GM12878 (cell line): ENCODE data around the gene RGS19. TPM values are rescaled to one million over a fixed set of nuclear protein-coding genes. Genes with fewer than 3 reads are reported as not detected.

Source experiments
- ATAC-seq: fragments of 200-7000 bp; cut with Tn5 transposase; 3 replicates; pipeline ENCODE4 v1.9.1; 2020; ENCODE audit warnings: mild to moderate bottlenecking, moderate library complexity
- BruUV-seq: library from RNA; stranded (reverse); fragments of 400-500 nt; replicated peaks from 2 replicates; lab custom pipeline; 2021; lab: Mats Ljungman, UMichigan
- CTCF ChIA-PET: fragments of 300-600 bp; sonication (Branson Sonifier 250); formaldehyde crosslinking; extraction: SDS; loops from one replicate; lab custom pipeline; 2021; ENCODE audit warnings: inconsistent platforms; lab: Yijun Ruan, JAX
- POLR2A ChIA-PET: fragments of 350-600 bp; formaldehyde crosslinking; extraction: SDS; loops from one replicate; lab custom pipeline; 2021; ENCODE audit warnings: inconsistent platforms; lab: Charles Lee
- RAD21 ChIA-PET: fragments of 300-600 bp; sonication (Branson Sonifier 250); formaldehyde crosslinking; loops from one replicate; lab custom pipeline; 2023; ENCODE audit warnings: antibody characterized with exemption; ENCODE audit not compliant: unreplicated experiment; lab: Charles Lee
- SMC1A ChIA-PET: fragments of 300-600 bp; sonication (Branson Sonifier 250); formaldehyde crosslinking; loops from one replicate; lab custom pipeline; 2023; ENCODE audit not compliant: unreplicated experiment, uncharacterized antibody; lab: Charles Lee
- DNase-seq: peaks from one replicate; pipeline ENCODE4 v3.0.0-alpha.2; 2011; ENCODE audit warnings: low read depth, low spot score
- FAIRE-seq: peaks from 3 replicates; lab custom pipeline; 2011; peaks lifted over from hg19 to GRCh38; lab: Jason Lieb, UNC
- H2AFZ ChIP-seq: 2 replicates; pipeline ENCODE4 v1.6.0; 2011; ENCODE audit warnings: low read depth, low read length, control low read depth; ENCODE audit not compliant: control insufficient read depth
- H3K27ac ChIP-seq: 2 replicates; pipeline ENCODE4 v1.5.1; 2011; ENCODE audit warnings: control low read depth; ENCODE audit not compliant: control insufficient read depth, insufficient read depth
- H3K27me3 ChIP-seq, 2 experiments: replicated peaks in 1 of 2; 2 replicates each; pipeline versions ENCODE4 v1.6.0 to v1.6.1; 2011; ENCODE audit warnings: low read length in 1 of 2; ENCODE audit not compliant: control insufficient read depth in 2 of 2, insufficient read depth in 2 of 2
- H3K36me3 ChIP-seq, 2 experiments: 2 replicates each; pipeline ENCODE4 v1.5.1; 2011; ENCODE audit warnings: low read length in 1 of 2; ENCODE audit not compliant: control insufficient read depth in 2 of 2, insufficient read depth in 2 of 2
- H3K4me1 ChIP-seq: 2 replicates; pipeline ENCODE4 v1.6.1; 2011; ENCODE audit warnings: mild to moderate bottlenecking, low read length, moderate library complexity, mixed read lengths; ENCODE audit not compliant: control insufficient read depth, insufficient read depth
- H3K4me2 ChIP-seq: 2 replicates; pipeline ENCODE4 v1.6.0; 2011; ENCODE audit warnings: control low read depth; ENCODE audit not compliant: control insufficient read depth, insufficient read depth
- H3K4me3 ChIP-seq: fragments of 200-600 bp; sonication (generic); 2 replicates; pipeline ENCODE4 v1.5.1; 2016
- H3K79me2 ChIP-seq: 2 replicates; pipeline ENCODE4 v1.6.0; 2011; ENCODE audit warnings: low read length; ENCODE audit not compliant: control insufficient read depth, insufficient read depth
- H3K9ac ChIP-seq: 2 replicates; pipeline ENCODE4 v1.8.0; 2011; ENCODE audit warnings: low read length, control low read depth, mixed read lengths; ENCODE audit not compliant: control insufficient read depth, insufficient read depth
- H3K9me3 ChIP-seq: replicated peaks from 3 replicates; pipeline ENCODE4 v1.5.1; 2011; ENCODE audit warnings: mild to moderate bottlenecking, low read length; ENCODE audit not compliant: control insufficient read depth, insufficient read depth
- H4K20me1 ChIP-seq: 2 replicates; pipeline ENCODE4 v1.6.0; 2011; ENCODE audit not compliant: control insufficient read depth, insufficient read depth
- BCL11A ChIP-seq: IDR thresholded peaks from 2 replicates; pipeline ENCODE4 v1.6.1; 2011; ENCODE audit warnings: low read depth, low read length
- BHLHE40 ChIP-seq, 2 experiments: fragments of 450-650 bp in 1 of 2; IDR thresholded peaks; 2 replicates each; pipeline ENCODE4 v1.6.1; 2011 to 2017; ENCODE audit warnings: low read depth in 2 of 2, borderline replicate concordance in 1 of 2, improper control_type of control experiment in 1 of 2, low read length in 1 of 2, mild to moderate bottlenecking in 1 of 2
- HDAC6 ChIP-seq: fragments of 200-600 bp; sonication (generic); IDR thresholded peaks from one replicate; pipeline ENCODE4 v1.8.0; 2017; ENCODE audit warnings: antibody characterized with exemption; ENCODE audit not compliant: unreplicated experiment
- RAD51 ChIP-seq: fragments of 450-650 bp; IDR thresholded peaks from 2 replicates; pipeline ENCODE4 v1.6.1; 2016; ENCODE audit warnings: moderate library complexity, mild to moderate bottlenecking, inconsistent platforms
- WGBS: methylation state at CpG from one replicate; pipeline ENCODE4 v1.1.6; 2016; ENCODE audit warnings: low lambda C conversion rate; ENCODE audit not compliant: insufficient replicate concordance, insufficient coverage; ENCODE audit errors: missing lambda C conversion rate; 5-methylcytosine and 5-hydroxymethylcytosine counted together
- in situ Hi-C: fragments of 300-500 bp; cut with MboI; formaldehyde crosslinking; loops from 9 replicates; pipeline ENCODE4 v1.14.3; 2018; ENCODE audit warnings: mixed read lengths
- intact Hi-C: fragments of 100-400 bp; cut with micrococcal nuclease; formaldehyde crosslinking; loops from one replicate; pipeline ENCODE4 v1.14.2; 2022; ENCODE audit not compliant: unreplicated experiment
- polyA plus RNA-seq, 11 experiments: library from polyadenylated mRNA; depleted of rRNA in 4 of 11; unstranded in 6 of 11; stranded (reverse) in 5 of 11; fragments of >200 nt; fragmentation: Nextera tagmentation in 4 of 11; fragmentation: Illumina TruSeq in 1 of 11; extraction: Ambion mirVana in 4 of 11; extraction: Trizol in 1 of 11; gene quantifications; 1 replicate in 1 of 11; 2 replicates in 10 of 11; pipeline versions ENCODE4 v1.2.1 to v1.2.3, GENCODE V29; 2011 to 2016; ENCODE audit warnings: inconsistent platforms in 2 of 11, missing spikeins in 2 of 11, low read depth in 1 of 11
- total RNA-seq, 4 experiments: library from RNA; depleted of rRNA in 3 of 4; stranded (reverse); fragments of >200 nt in 3 of 4; fragmentation: Illumina TruSeq in 1 of 4; extraction: Trizol in 1 of 4; gene quantifications; 2 replicates each; pipeline versions ENCODE4 v1.2.1 to v1.2.3, GENCODE V29; 2013 to 2021

Gene RGS19
- total and polyA plus RNA-seq, 10 of the 15 experiments (the other 5 are each of a cell fraction or from before 2014, with no cell fraction given): 0.82 to 62.4 (median 39.8) TPM

DNA sequence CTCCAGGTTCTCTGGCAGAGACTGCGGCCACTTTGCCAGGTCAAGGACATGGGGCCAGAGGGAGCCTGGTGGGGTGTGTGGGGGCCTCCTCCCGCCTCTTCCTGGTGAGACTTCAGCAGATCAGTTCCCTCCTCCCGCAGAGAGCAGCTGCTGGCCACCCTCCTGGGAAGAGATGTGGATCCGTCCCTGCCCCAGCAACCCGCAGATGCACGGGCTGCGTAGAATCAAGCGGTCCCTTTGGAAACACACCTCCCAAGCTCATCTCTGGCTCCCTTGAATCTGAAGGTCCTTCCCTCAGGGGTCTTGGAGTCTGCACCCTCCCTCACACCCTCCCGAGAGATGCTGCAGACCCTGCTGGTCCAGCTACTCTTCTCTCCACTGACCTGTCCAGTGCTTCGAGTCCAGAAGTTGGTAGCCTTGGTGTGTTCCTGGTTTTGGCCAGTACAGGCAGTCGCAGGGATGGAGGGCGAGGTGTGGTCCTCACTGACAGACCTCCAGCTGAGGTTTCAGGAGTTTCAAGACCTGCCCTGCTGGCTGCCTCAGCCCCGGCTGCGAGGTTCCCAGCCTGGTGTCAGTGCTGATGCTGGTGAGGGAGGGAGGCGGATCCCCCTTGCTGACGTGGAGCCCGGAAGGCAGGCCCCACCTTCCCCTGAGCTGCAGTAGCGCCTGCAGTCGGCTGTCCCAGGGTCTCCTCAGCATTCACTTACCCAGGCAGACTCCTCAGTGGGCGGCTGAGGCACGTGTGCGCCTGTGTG, 27.8 kb upstream of the RGS19 start, which contains the start of gene NPBWR2:
TSS of gene NPBWR2 (minus strand) at position 585 of the 755 bp plus-strand sequence. CDS start 734 bp downstream, outside the sequence.
- Histone ChIP-seq H3K27me3 (no peaks in the 10 kb centered on the region; a peak in 2 of 4 replicates), H3K79me2 (no peaks in the 10 kb centered on the region), H4K20me1 (no peaks in the 10 kb centered on the region), H2AFZ (peak within 1 kb of the TSS; percentile 7; the same call in 1 of the 2 replicates), H3K9me3 (no peaks in the 10 kb centered on the region), H3K27ac (no peak within 1 kb of the TSS), H3K9ac (no peak within 1 kb of the TSS), H3K36me3 (no peaks in the 10 kb centered on the region), H3K4me2 (no peak within 1 kb of the TSS), H3K4me1 (no peaks in the 10 kb centered on the region; the same call in 1 of the 2 replicates), H3K4me3 (no peak within 1 kb of the TSS)
- CTCF ChIA-PET: interaction anchor here (1.1 to 4.6 kb wide), 4 partner anchors 14 to 179 kb away, joined by 3 to 23 read pairs (median 6); partner anchors contain the start of gene LKAAEAR1
- TF ChIP-seq RAD51 (no peak), HDAC6 (no peak), BCL11A (no peak), BHLHE40 (IDR thresholded peaks at IDR 0.05; ENCODE audit: borderline replicate concordance in 1 of 2, low read depth in 2 of 2, low read length in 1 of 2) (peak; percentile 26 to 81; a peak in 2 of 4 replicates)
- SMC1A ChIA-PET: interaction anchor here (1.2 kb wide), 1 partner anchor 23 kb away, joined by 3 read pairs; the partner anchor contains the start of gene LKAAEAR1
- WGBS: 36% methylated on average over 22 of the region's 22 CpGs
- FAIRE-seq (no peak), DNase-seq (no peak), ATAC-seq (peak; percentile 54)
- no TSS peak for BruUV-seq
- intact Hi-C loops (no loop called here), in situ Hi-C loops (no loop called here)
- RAD21 ChIA-PET: interaction anchor here (0.9 to 2.3 kb wide), 2 partner anchors 15 to 68 kb away, joined by 3 to 7 read pairs; no protein-coding TSS in a partner anchor
- POLR2A ChIA-PET: no interaction called here
